HUDEP-2 (cell line): ENCODE measurements around the gene ZBTB39.
"Not testable (repeated sequence)": the region's sequence is repeated elsewhere in the genome, so short reads cannot be mapped to it uniquely, and the experiment has no call there.

Source experiments
- DNase-seq, 76 experiments: peaks; one replicate each; lab custom pipeline; 2025; ENCODE audit not compliant: unreplicated experiment in 76 of 76; lab: John Stamatoyannopoulos, UW

The ZBTB39 gene

GRCh38 chr12:57031789-57032188 lies 25.4 kb upstream of the ZBTB39 start:
- DNase-seq: no peak

GRCh38 chr12:57031138-57031725 lies 24.9 kb upstream of the ZBTB39 start:
- DNase-seq: peak in 18 of 76 experiments; percentile 4 to 48 (median 27)

GRCh38 chr12:57029457-57029856 lies 23.1 kb upstream of the ZBTB39 start:
- DNase-seq: no peak

- DNase-seq: peak in 54 of 76 experiments; percentile 8 to 64 (median 34)
Measured at GRCh38 chr12:57027805-57028153, 21.4 kb upstream of the ZBTB39 start.

- DNase-seq: peak in 53 of 76 experiments; percentile 8 to 62 (median 34)
Measured at GRCh38 chr12:57027011-57027804, 20.9 kb upstream of the ZBTB39 start.

GRCh38 chr12:57025196-57025595 lies 18.9 kb upstream of the ZBTB39 start:
- no peak for DNase-seq

- DNase-seq: not testable (repeated sequence)
Measured at GRCh38 chr12:57022324-57022723, 16.0 kb upstream of the ZBTB39 start.

- no peak for DNase-seq
Measured at GRCh38 chr12:57019983-57020719, 13.8 kb upstream of the ZBTB39 start.

- no peak for DNase-seq
Measured at GRCh38 chr12:57018906-57019305, 12.6 kb upstream of the ZBTB39 start.

GRCh38 chr12:57018353-57018752 lies 12.0 kb upstream of the ZBTB39 start:
- not testable (repeated sequence) for DNase-seq

GRCh38 chr12:57016348-57016747 lies 10.0 kb upstream of the ZBTB39 start, which contains the start of gene TAC3:
Gene TAC3 (minus strand): TSS chr12:57016529. CDS start chr12:57015797, 732 bp downstream.
- DNase-seq: peak in 1 of 76 experiments; percentile 4

- no peak for DNase-seq
Measured at GRCh38 chr12:57012600-57013465, 6.5 kb upstream of the ZBTB39 start.

GRCh38 chr12:57011438-57012424 lies 5.4 kb upstream of the ZBTB39 start:
- DNase-seq: no peak

GRCh38 chr12:57010627-57011247 lies 4.4 kb upstream of the ZBTB39 start:
- no peak for DNase-seq

- DNase-seq: no peak
Measured at GRCh38 chr12:57009949-57010626, 3.7 kb upstream of the ZBTB39 start.

GRCh38 chr12:57008178-57008577 lies 1.8 kb upstream of the ZBTB39 start:
- peak in 33 of 76 experiments; percentile 16 to 77 (median 53) for DNase-seq

- DNase-seq: no peak
Measured at GRCh38 chr12:57006809-57007475, 596 bp upstream of the ZBTB39 start.

GRCh38 chr12:57004651-57005050 lies 1.7 kb downstream of the ZBTB39 start:
- no peak for DNase-seq
